ENCODE data around the gene CCDC15. TPM values are rescaled to one million over a fixed set of nuclear protein-coding genes. Genes with fewer than 3 reads are reported as not detected.
"Not testable (repeated sequence)": the region's sequence is repeated elsewhere in the genome, so short reads cannot be mapped to it uniquely, and the experiment has no call there.

CCDC15 gene
- total and polyA plus RNA-seq, 2 of the 13 experiments (the other 11 are each of a cell fraction or from before 2014, with no cell fraction given): 2.2 to 4.6 TPM

DNA sequence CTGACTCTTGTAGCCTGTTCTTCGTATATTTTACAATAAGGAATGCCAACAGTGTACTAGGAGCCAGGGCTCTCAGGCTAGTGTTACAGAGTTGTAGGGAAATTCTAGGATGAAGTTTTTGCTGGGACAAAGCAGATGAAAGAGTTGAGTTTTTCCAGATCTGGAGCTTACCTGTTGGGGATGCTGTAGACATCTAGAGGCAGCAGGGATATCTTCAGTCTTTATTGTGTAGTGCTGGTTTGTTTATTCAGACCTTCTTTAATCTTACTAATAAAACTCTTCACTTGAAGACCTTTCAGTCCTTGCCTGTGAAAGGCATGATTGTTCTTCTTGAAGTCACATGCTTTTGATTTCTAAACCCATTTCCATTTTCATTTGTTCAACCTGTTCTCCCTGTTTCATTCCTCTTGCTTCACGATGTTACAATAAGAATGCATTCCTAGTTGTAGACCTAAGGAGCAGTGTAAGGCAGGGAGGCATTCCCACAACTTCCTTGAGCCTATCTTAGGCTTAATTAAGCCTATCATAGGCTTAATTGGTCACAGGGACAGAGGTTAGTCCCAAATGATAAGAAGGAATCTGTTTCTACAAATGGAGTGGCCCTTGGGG lies 101.2 kb downstream of the CCDC15 start:
- H4K20me1 ChIP-seq (ENCODE audit: insufficient read depth, low read length): no peaks in the 10 kb centered on the region
- DNase-seq (ENCODE audit: low spot score) (no peak), ATAC-seq (no peak), FAIRE-seq (no peak)
- WGBS (ENCODE audit: low lambda C conversion rate): 91% methylated on average over 2 of the region's 2 CpGs
- H3K79me2 ChIP-seq (ENCODE audit: insufficient read depth, low read length): no peaks in the 10 kb centered on the region
- intact Hi-C loops (cut with micrococcal nuclease; ENCODE audit: unreplicated experiment) (no loop called here), in situ Hi-C loops (cut with HindIII; ENCODE audit: extremely low pct_ligation_motif_present, low pct_unique_long_range_greater_than_20kb) (no loop called here)
- POLR2A ChIA-PET: no interaction called here
- no peaks in the 10 kb centered on the region for H3K36me3 ChIP-seq (replicated peaks in 1 of 2; ENCODE audit: control insufficient read depth in 1 of 2, insufficient read depth in 2 of 2, low read length in 2 of 2)
- H3K4me3 ChIP-seq (replicated peaks in 1 of 3; ENCODE audit: insufficient read depth in 1 of 3, low read depth in 2 of 3, low read length in 3 of 3): no peak overlapping the region
- no peak for TF ChIP-seq NFE2L1 (CRISPR knock-in tag; IDR thresholded peaks at IDR 0.05; ENCODE audit: borderline replicate concordance)
- TF ChIP-seq, protein P1, sequence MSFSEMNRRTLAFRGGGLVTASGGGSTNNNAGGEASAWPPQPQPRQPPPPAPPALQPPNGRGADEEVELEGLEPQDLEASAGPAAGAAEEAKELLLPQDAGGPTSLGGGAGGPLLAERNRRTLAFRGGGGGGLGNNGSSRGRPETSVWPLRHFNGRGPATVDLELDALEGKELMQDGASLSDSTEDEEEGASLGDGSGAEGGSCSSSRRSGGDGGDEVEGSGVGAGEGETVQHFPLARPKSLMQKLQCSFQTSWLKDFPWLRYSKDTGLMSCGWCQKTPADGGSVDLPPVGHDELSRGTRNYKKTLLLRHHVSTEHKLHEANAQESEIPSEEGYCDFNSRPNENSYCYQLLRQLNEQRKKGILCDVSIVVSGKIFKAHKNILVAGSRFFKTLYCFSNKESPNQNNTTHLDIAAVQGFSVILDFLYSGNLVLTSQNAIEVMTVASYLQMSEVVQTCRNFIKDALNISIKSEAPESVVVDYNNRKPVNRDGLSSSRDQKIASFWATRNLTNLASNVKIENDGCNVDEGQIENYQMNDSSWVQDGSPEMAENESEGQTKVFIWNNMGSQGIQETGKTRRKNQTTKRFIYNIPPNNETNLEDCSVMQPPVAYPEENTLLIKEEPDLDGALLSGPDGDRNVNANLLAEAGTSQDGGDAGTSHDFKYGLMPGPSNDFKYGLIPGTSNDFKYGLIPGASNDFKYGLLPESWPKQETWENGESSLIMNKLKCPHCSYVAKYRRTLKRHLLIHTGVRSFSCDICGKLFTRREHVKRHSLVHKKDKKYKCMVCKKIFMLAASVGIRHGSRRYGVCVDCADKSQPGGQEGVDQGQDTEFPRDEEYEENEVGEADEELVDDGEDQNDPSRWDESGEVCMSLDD (CRISPR knock-in tag; IDR thresholded peaks at IDR 0.05; ENCODE audit: borderline replicate concordance): no peak
- TF ChIP-seq JDP2 (CRISPR knock-in tag; IDR thresholded peaks at IDR 0.05; ENCODE audit: borderline replicate concordance): no peak
- no peak for TF ChIP-seq ZEB1 (IDR thresholded peaks at IDR 0.05; ENCODE audit: insufficient replicate concordance, low read depth)
- TF ChIP-seq ARID5B (CRISPR knock-in tag; IDR thresholded peaks at IDR 0.05): no peak
- no peak for TF ChIP-seq IRF2 (CRISPR knock-in tag; IDR thresholded peaks at IDR 0.05)
- no peak overlapping the region for H2AFZ ChIP-seq (ENCODE audit: low read length)
- H3K27me3 ChIP-seq (ENCODE audit: control insufficient read depth in 1 of 2, insufficient read depth in 2 of 2, low read length in 2 of 2): no peaks in the 10 kb centered on the region
- no peak overlapping the region for H3K27ac ChIP-seq (ENCODE audit: extremely low read length, insufficient read depth, low read length)
- BruUV-seq (replicated peaks): no TSS peak
- no peak overlapping the region for H3K4me2 ChIP-seq (ENCODE audit: low read depth, low read length)
- no peak overlapping the region for H3K9ac ChIP-seq (ENCODE audit: insufficient read depth, low read depth, low read length)
- CTCF ChIA-PET (ENCODE audit: low intra/inter-chr PET ratio, low total read pairs): no interaction called here
- H3K4me1 ChIP-seq (ENCODE audit: insufficient read depth, low read length): peaks cover 32% of the 10 kb centered on the region
- no peaks in the 10 kb centered on the region for H3K9me3 ChIP-seq (ENCODE audit: low read length)

DNA sequence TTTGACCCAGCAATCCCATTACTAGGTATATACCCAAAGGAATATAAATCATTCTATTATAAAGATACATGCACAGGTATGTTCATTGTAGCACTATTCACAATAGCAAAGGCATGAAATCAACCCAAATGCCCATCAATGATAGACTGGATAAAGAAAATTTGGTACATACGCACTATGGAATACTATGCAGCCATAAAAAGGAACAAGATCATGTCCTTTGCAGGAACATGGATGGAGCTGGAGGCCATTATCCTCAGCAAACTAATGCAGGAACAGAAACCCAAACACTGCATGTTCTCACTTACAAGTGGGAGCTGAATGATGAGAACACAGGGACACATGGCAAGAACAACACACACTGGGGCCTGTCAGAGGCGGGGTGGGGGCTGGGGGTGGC lies 102.1 kb downstream of the CCDC15 start:
- 98% methylated on average over 2 of the region's 2 CpGs for WGBS (ENCODE audit: low lambda C conversion rate)
- BruUV-seq (replicated peaks); ATAC-seq; DNase-seq (ENCODE audit: low spot score); H3K4me3 ChIP-seq (replicated peaks in 1 of 3; ENCODE audit: insufficient read depth in 1 of 3, low read depth in 2 of 3, low read length in 3 of 3); H3K27me3 ChIP-seq (ENCODE audit: control insufficient read depth in 1 of 2, insufficient read depth in 2 of 2, low read length in 2 of 2); H3K36me3 ChIP-seq (replicated peaks in 1 of 2; ENCODE audit: control insufficient read depth in 1 of 2, insufficient read depth in 2 of 2, low read length in 2 of 2); in situ Hi-C loops (cut with HindIII; ENCODE audit: extremely low pct_ligation_motif_present, low pct_unique_long_range_greater_than_20kb); FAIRE-seq; H2AFZ ChIP-seq (ENCODE audit: low read length); H4K20me1 ChIP-seq (ENCODE audit: insufficient read depth, low read length); CTCF ChIA-PET (ENCODE audit: low intra/inter-chr PET ratio, low total read pairs); H3K9ac ChIP-seq (ENCODE audit: insufficient read depth, low read depth, low read length); H3K4me2 ChIP-seq (ENCODE audit: low read depth, low read length); H3K79me2 ChIP-seq (ENCODE audit: insufficient read depth, low read length); intact Hi-C loops (cut with micrococcal nuclease; ENCODE audit: unreplicated experiment); H3K9me3 ChIP-seq (ENCODE audit: low read length); H3K27ac ChIP-seq (ENCODE audit: extremely low read length, insufficient read depth, low read length): not testable (repeated sequence)
- peaks cover 35% of the 10 kb centered on the region for H3K4me1 ChIP-seq (ENCODE audit: insufficient read depth, low read length)
- POLR2A ChIA-PET: interaction anchor here (0.6 kb wide), 1 partner anchor 14 kb away, joined by 3 read pairs; no protein-coding TSS in a partner anchor

All from HepG2 (cell line).